Stimulated activated CD4-positive, alpha-beta T cell treated with anti-CD3 and anti-CD28 coated beads, TNF-alpha, amount 100 ng/mL, for 1 hour (primary cell): Measurements from ENCODE around the gene SLC9A9.

Experiments used
- DNase-seq, 3 donors: peaks; one replicate each; pipeline ENCODE4 v3.0.0-alpha.2; 2020; ENCODE audit warnings: low read depth in 3 of 3, low spot score in 1 of 3

Gene SLC9A9

DNA sequence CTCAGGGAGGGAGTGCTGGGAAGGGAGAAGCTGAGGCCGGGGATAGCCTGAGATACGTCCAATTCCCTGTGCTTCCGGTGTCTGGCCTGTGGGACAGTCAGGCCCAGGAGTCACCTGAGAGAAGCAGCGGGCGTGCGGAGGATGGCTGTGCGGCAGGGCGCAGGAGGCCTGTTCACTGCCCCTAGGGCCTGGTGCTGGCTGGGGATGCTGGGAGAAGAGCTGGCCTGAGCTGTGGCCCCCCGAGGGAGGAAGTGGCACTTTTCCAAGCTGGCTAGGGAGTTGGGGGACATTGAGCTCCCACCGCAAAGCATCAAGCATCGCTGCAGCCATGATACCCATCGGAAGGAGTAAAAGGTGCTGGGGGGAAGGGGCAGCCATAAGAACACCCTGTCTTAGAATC lies 619.9 kb downstream of the SLC9A9 start:
- no peak for DNase-seq

DNA sequence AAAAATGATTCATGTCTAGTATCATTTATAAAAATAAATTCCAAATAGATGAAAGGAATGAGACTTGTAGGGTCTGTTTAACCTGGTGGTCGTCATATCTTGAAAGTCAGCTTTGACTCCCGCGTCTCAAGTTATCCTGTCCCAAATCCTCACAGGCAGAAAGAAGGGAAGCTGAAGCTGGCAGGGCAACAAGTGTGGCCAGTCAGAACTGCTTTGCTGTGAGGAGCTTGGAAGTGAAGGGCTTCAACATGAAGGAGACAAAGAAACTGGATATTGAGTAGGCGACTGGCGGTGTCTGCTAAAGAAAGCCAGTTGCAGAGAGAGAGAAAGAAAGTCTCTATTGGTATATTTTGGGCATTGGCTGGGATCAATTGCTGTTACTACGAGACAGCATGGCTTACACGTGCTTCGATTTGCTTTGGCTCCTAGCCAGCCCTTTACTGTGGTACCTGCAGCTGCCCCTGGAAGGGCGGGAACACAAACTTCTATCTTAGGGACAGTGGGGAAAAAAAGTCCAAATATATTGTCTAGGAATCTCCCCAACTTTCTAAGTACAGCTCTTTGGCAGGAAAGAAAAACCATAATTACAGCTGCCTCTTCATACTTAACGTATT lies 621.5 kb downstream of the SLC9A9 start:
- no peak for DNase-seq

DNA sequence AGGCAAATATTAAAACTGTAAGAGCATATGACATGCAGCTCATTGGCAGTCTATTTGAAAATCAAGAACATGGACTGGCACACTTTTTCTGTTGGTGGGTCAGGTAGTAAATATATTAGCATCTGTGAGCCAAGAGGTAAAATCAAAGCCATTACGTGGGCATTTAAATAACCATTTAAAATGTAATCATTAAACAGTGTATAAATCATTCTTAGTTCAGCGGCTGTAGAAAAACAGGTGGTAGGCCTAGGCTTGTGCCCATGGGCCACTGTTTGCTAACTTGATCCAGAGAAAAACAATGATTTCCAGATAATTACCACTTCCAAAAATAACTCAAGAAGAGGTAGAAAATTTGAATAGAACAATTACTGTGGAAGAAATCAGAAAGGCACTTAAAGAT lies 623.6 kb downstream of the SLC9A9 start:
- DNase-seq = no peak

DNA sequence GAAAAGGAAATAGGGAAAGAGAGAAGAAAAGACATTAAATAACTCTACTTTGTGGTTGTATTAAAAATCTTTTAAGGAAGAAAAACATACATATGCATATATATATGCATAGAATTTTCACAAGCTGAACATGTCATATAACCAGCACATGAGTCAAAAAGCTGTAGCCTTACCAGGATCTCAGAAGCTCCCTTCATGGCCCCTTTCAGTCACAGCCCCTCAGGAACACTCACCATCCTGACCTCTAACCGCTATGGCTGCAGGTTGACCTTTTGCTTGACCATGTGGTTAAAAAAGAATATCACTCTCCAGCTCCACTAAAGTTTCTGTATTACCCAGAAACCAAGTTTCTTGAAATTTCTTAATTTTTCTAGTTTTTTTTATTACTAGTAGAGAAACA lies 625.3 kb downstream of the SLC9A9 start:
- DNase-seq = no peak

DNA sequence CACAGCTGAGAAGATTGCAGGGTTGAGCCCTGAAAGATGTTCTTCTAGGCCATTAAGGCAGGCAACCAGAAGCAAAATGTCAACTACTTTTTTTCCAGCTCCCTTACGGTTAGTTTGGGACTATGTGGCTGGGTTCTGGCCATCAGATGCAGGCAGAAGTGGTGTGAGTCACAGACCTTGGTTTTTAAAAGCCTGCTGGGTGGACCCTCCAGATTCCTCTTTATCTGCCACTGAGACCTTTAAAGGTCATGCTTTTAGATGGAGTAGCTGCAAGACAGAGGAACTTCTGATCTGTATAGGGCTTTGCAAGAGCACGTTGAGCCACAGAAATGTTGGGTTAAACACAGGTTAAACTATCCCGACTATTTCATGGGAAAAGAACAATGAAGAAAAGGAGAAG lies 625.8 kb downstream of the SLC9A9 start:
- no peak for DNase-seq

DNA sequence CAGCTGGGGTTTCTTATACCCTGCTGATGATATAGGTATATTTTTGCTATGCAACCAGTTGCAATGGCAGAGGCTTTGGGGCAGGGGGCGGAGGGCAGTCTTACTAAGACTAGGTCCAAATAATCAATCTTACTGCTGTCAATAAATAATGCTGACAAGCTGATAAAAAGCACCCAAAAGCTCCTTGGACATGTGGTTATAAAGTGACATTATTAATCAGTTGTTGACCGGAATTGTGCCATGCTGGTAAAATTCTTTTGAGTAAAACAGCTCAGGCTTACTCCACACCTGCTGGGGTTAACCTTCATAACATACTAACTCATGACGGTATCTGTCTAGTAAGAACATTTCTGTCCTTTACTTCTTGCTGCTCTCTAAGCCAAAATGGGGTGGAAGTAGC lies 626.8 kb downstream of the SLC9A9 start:
- no peak for DNase-seq

DNA sequence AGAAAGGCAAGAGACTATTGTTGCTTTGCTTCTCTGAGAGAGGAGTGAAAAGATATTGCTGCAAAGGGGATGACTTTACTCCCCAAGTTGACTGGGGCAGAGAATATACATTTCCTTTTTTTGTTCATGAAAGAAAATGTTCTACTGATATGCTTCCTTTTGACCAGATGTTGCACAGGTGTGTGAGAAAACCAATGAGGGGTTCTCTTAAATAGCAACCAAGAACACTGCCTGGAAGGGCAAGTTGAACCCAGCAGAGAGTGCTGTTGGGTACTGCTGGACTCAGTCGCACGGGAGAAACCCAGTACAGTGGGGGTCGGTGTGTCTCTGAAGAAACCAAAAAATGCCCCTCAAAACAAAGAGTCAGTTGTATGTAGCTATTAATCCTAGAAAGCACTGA lies 627.5 kb downstream of the SLC9A9 start:
- DNase-seq = no peak

DNA sequence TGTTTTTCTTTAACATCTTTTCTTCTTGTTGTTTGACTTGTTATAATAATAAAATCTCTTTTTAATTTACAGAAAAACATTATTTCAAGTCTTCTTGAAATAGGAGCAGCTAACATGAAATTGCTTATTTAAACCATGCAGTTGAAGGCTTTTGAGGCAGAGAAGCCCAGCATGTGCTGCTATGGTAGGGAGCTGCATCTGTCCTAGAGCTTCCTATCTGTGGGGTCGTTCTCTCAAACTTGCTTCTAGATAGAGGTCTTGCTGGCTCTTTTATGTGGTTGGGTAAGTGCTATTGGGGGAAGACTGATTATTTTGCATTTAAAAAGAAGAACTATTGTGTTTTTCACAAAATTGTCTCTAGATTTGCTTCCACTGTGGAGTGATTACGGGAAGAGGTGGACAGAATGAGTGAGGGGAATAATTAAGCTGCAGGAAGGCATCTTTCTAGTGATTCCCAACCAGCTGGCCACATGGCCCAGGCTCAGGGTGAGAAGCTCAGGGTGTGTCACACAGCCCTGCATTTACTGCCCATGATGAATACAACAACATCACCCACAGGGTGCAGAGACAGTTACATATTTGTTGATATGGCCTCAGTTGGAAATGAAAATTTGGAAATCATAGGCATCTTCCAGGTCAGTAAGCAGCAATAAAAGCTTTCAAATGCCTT lies 630.0 kb downstream of the SLC9A9 start:
- DNase-seq = no peak

DNA sequence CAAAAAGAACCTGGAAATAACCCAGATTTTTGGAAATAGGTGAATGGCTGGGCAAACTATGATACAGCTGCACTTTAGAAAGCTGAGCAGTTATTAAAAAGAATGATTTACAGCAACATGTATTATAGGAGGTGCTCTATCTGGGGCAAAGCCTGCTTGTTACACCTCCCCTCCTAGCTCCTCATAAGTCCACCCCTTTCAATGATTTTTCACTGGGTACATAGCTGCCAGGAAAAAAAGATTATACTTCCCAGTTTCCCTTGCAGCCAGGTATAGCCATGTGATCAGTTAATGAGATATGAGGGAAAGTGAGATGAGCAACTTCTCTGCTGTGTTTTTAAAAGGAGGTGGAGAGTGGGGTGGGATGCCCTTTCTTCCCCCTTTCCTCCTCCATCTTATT lies 631.0 kb downstream of the SLC9A9 start:
- no peak for DNase-seq

DNA sequence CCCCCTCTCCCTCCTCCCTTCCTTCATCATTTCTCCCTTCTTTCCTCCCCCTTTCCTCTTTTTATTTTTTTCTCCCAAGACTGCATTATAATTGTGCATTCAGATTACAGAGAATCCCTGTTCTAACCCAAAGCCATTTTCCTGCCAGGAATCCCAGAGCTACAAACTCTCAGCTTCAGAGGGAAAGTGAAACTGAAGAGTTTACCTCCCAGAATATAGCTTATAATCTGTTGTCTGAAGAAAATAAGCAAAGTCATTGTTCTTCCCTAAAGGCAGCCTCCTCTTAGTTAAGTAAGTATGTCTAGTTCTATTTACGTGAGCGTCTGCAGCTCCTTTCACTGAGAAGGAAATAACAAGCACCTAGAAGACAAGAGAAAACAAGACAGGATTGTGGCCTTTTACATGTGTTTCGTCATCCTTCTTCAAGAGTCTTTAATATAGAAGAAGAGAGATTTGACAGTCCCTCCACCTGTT lies 631.5 kb downstream of the SLC9A9 start:
- no peak for DNase-seq
